ENCODE data around the gene WDR82.

Gene WDR82

GRCh38 chr3:52217409-52217805, 61.0 kb downstream of the WDR82 start (continued):
- TF ChIP-seq GLIS3 (CRISPR knock-in tag; IDR thresholded peaks at IDR 0.05) (no peak), PPARA (CRISPR knock-in tag; IDR thresholded peaks at IDR 0.05; ENCODE audit: borderline replicate concordance) (no peak), CREB5 (CRISPR knock-in tag; IDR thresholded peaks at IDR 0.05; ENCODE audit: low read depth) (no peak), RARB (CRISPR knock-in tag; IDR thresholded peaks at IDR 0.05) (no peak), CSDC2 (CRISPR knock-in tag; IDR thresholded peaks at IDR 0.05) (no peak), TCF4 (CRISPR knock-in tag; IDR thresholded peaks at IDR 0.05; ENCODE audit: borderline replicate concordance) (no peak), TOX (CRISPR knock-in tag; IDR thresholded peaks at IDR 0.05; ENCODE audit: borderline replicate concordance) (no peak), ZC3H10 (CRISPR knock-in tag; IDR thresholded peaks at IDR 0.05) (no peak)

GRCh38 chr3:52216585-52217408, 61.7 kb downstream of the WDR82 start:
- peak; percentile 74 for ATAC-seq
- TF ChIP-seq ZFP3 (CRISPR knock-in tag; IDR thresholded peaks at IDR 0.05) (0 out of 2 replicates have a peak, but pooled peaks have one; percentile 29), RARB (CRISPR knock-in tag; IDR thresholded peaks at IDR 0.05) (no peak)

GRCh38 chr3:52215351-52215750, 63.1 kb downstream of the WDR82 start:
- TF ChIP-seq ZC3H10 (CRISPR knock-in tag; IDR thresholded peaks at IDR 0.05) (no peak), CSDC2 (CRISPR knock-in tag; IDR thresholded peaks at IDR 0.05) (no peak), CREB5 (CRISPR knock-in tag; IDR thresholded peaks at IDR 0.05; ENCODE audit: low read depth) (no peak), PPARA (CRISPR knock-in tag; IDR thresholded peaks at IDR 0.05; ENCODE audit: borderline replicate concordance) (no peak), ZNF565 (CRISPR knock-in tag; conservative IDR thresholded peaks at IDR 0.05; ENCODE audit: low read depth) (no peak), PATZ1 (CRISPR knock-in tag; IDR thresholded peaks at IDR 0.05; ENCODE audit: borderline replicate concordance) (no peak), ZFP3 (CRISPR knock-in tag; IDR thresholded peaks at IDR 0.05) (no peak), RARB (CRISPR knock-in tag; IDR thresholded peaks at IDR 0.05) (no peak), TSHZ2 (CRISPR knock-in tag; IDR thresholded peaks at IDR 0.05) (no peak), SNAI2 (CRISPR knock-in tag; IDR thresholded peaks at IDR 0.05) (no peak), TCF4 (CRISPR knock-in tag; IDR thresholded peaks at IDR 0.05; ENCODE audit: borderline replicate concordance) (no peak), ESRRG (CRISPR knock-in tag; IDR thresholded peaks at IDR 0.05) (no peak), OSR1 (CRISPR knock-in tag; IDR thresholded peaks at IDR 0.05) (no peak)

GRCh38 chr3:52213901-52214300, 64.5 kb downstream of the WDR82 start:
- ATAC-seq, result no peak
- TF ChIP-seq ZNF70 (CRISPR knock-in tag; IDR thresholded peaks at IDR 0.05) (no peak), TOX (CRISPR knock-in tag; IDR thresholded peaks at IDR 0.05; ENCODE audit: borderline replicate concordance) (no peak), BACH2 (CRISPR knock-in tag; IDR thresholded peaks at IDR 0.05; ENCODE audit: borderline replicate concordance) (no peak), CREB5 (CRISPR knock-in tag; IDR thresholded peaks at IDR 0.05; ENCODE audit: low read depth) (no peak), OSR1 (CRISPR knock-in tag; IDR thresholded peaks at IDR 0.05) (no peak), CSDC2 (CRISPR knock-in tag; IDR thresholded peaks at IDR 0.05) (no peak), SNAI2 (CRISPR knock-in tag; IDR thresholded peaks at IDR 0.05) (no peak), ARNTL (CRISPR knock-in tag; IDR thresholded peaks at IDR 0.05; ENCODE audit: borderline replicate concordance, low read depth) (no peak), ZNF565 (CRISPR knock-in tag; conservative IDR thresholded peaks at IDR 0.05; ENCODE audit: low read depth) (no peak), ZFP3 (CRISPR knock-in tag; IDR thresholded peaks at IDR 0.05) (no peak), POU6F1 (CRISPR knock-in tag; IDR thresholded peaks at IDR 0.05; ENCODE audit: borderline replicate concordance, low read depth) (no peak), ISL1 (CRISPR knock-in tag; IDR thresholded peaks at IDR 0.05) (no peak), TSHZ2 (CRISPR knock-in tag; IDR thresholded peaks at IDR 0.05) (no peak), ZC3H10 (CRISPR knock-in tag; IDR thresholded peaks at IDR 0.05) (no peak), RARB (CRISPR knock-in tag; IDR thresholded peaks at IDR 0.05) (no peak)

More at GRCh38 chr3:52215351-52215750, 63.1 kb downstream of the WDR82 start:
- no peak for ATAC-seq
